Natural killer cell (primary cell): ENCODE data around the gene NOS1. TPM values are rescaled to one million over a fixed set of nuclear protein-coding genes. Genes with fewer than 3 reads are reported as not detected.
A peak's percentile ranks its signal among the peaks of the same experiment; 100 is the strongest.
"Not testable (repeated sequence)": the region's sequence is repeated elsewhere in the genome, so short reads cannot be mapped to it uniquely, and the experiment has no call there.

Experiments
- ATAC-seq, 3 donors: fragments of 150-1000 bp in 2 of 3; fragments of 200-7000 bp in 1 of 3; cut with Tn5 transposase; 1 replicate in 1 of 3; 2 replicates in 2 of 3; pipeline ENCODE4 v1.10.0; 2021; ENCODE audit warnings: mild to moderate bottlenecking in 2 of 3, moderate library complexity in 2 of 3
- DNase-seq, 2 donors: peaks; one replicate each; pipeline versions ENCODE4 v3.0.0 to v3.0.0-alpha.2; 2013 to 2021; ENCODE audit warnings: mixed read lengths in 1 of 2
- H3K27ac ChIP-seq: one replicate; pipeline ENCODE4 v1.5.1; 2013; ENCODE audit warnings: mild to moderate bottlenecking, low read length
- H3K27me3 ChIP-seq: one replicate; pipeline ENCODE4 v1.6.1; 2013; ENCODE audit warnings: low read length; ENCODE audit not compliant: control insufficient read depth, insufficient read depth
- H3K36me3 ChIP-seq: one replicate; pipeline ENCODE4 v1.6.1; 2013; ENCODE audit warnings: low read length; ENCODE audit not compliant: control insufficient read depth, insufficient read depth
- H3K4me1 ChIP-seq: one replicate; pipeline ENCODE4 v1.6.1; 2013; ENCODE audit warnings: low read length; ENCODE audit not compliant: control insufficient read depth, insufficient read depth
- H3K4me3 ChIP-seq: one replicate; pipeline ENCODE4 v1.5.1; 2013; ENCODE audit warnings: low read length
- H3K9me3 ChIP-seq: one replicate; pipeline ENCODE4 v1.6.1; 2013; ENCODE audit warnings: low read length; ENCODE audit not compliant: control insufficient read depth, insufficient read depth
- H3K27ac Mint-ChIP-seq, 2 donors: one replicate each; pipeline ENCODE4 v1.8.0; 2022; ENCODE audit warnings: mild to moderate bottlenecking in 2 of 2, mixed read lengths in 2 of 2, moderate library complexity in 1 of 2
- H3K27me3 Mint-ChIP-seq, 2 donors: one replicate each; pipeline ENCODE4 v1.8.0; 2022; ENCODE audit warnings: low read depth in 2 of 2, mixed read lengths in 2 of 2
- H3K36me3 Mint-ChIP-seq: one replicate; pipeline ENCODE4 v1.8.0; 2022; ENCODE audit warnings: mixed read lengths
- H3K4me1 Mint-ChIP-seq, 2 donors: one replicate each; pipeline ENCODE4 v1.8.0; 2022; ENCODE audit warnings: mixed read lengths in 2 of 2
- H3K4me3 Mint-ChIP-seq: one replicate; pipeline ENCODE4 v1.8.0; 2022; ENCODE audit warnings: mild to moderate bottlenecking, moderate library complexity, mixed read lengths
- H3K9me3 Mint-ChIP-seq, 2 donors: one replicate each; pipeline ENCODE4 v1.8.0; 2022; ENCODE audit warnings: mixed read lengths in 2 of 2
- CTCF ChIP-seq: fragments of 200-600 bp; IDR thresholded peaks from one replicate; pipeline ENCODE4 v1.8.0; 2022; ENCODE audit warnings: antibody characterized with exemption
- WGBS: methylation state at CpG from one replicate; pipeline ENCODE4 v1.1.7; 2013; ENCODE audit warnings: missing lambda C conversion rate; ENCODE audit not compliant: insufficient coverage; 5-methylcytosine and 5-hydroxymethylcytosine counted together
- intact Hi-C: fragments of 100-400 bp; cut with micrococcal nuclease; formaldehyde crosslinking; loops from one replicate; pipeline ENCODE4 v1.14.2; 2022
- total RNA-seq, 4 donors: library from RNA; stranded (reverse); fragments of 120-200 nt in 1 of 4; gene quantifications; one replicate each; pipeline versions ENCODE4 v1.2.3 to v1.2.4, GENCODE V29; 2013 to 2022

NOS1 gene
- total RNA-seq, 3 donors from 2014 or later (not counting 1 experiment from before 2014, with no cell fraction given), result not detected

GRCh38 chr12:117202033-117202432 is 159.4 kb downstream of the NOS1 start:
- Histone ChIP-seq H3K9me3 (no peaks in the 10 kb centered on the region), H3K4me3 (no peak overlapping the region), H3K27ac (no peak overlapping the region), H3K27me3 (no peaks in the 10 kb centered on the region), H3K36me3 (no peaks in the 10 kb centered on the region), H3K4me1 (no peaks in the 10 kb centered on the region)
- TF ChIP-seq CTCF, result no peak
- no peak for DNase-seq
- H3K36me3 Mint-ChIP-seq, result no peaks in the 10 kb centered on the region
- WGBS, result 89% methylated on average over 9 of the region's 9 CpGs
- no peaks in the 10 kb centered on the region for H3K9me3 Mint-ChIP-seq
- peaks cover 21 to 28% of the 10 kb centered on the region in 2 donors for H3K27me3 Mint-ChIP-seq
- H3K4me3 Mint-ChIP-seq, result no peak overlapping the region
- no peak overlapping the region for H3K27ac Mint-ChIP-seq
- no peaks in the 10 kb centered on the region for H3K4me1 Mint-ChIP-seq
- intact Hi-C loops, result no loop called here
- no peak for ATAC-seq

DNA sequence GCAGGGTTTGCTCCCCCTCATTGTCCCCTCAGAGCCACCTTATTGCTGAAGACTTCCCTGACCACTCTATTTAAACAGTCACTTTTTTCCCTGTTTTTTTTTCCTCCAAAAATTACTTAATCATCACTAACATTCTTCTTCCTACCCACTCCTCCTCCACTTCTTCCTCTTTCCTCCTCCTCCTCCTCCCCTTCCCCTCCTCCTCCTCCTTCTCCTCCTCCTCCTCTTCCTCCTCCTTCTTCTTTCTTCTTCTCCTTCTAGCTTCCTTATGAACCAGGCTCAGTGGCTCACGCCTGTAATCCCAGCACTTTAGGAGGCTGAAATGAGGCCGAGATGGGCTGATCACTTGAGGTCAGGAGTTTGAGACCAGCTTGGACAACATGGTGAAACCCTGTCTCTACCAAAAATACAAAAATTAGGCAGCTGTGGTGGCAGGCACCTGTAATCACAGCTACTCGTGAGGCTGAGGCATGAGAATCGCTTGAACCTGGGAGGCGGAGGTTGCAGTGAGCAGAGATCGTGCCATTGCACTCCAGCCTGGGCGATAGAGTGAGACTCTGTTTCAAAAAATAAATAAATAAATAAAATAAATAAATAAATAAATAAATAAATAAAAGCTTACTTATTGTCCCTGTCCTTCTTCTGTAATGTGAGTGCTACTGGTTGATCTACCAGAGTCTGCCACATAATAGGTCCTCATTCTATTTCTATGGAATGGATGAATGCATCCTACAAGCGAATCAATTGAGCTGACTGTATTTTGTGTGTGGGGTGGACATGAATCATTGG is 161.3 kb downstream of the NOS1 start:
- H3K27me3 ChIP-seq, H3K4me3 Mint-ChIP-seq, DNase-seq, H3K4me3 ChIP-seq, ATAC-seq, H3K4me1 Mint-ChIP-seq, H3K9me3 ChIP-seq, H3K27ac Mint-ChIP-seq, H3K36me3 Mint-ChIP-seq, H3K27ac ChIP-seq, H3K36me3 ChIP-seq, H3K4me1 ChIP-seq, intact Hi-C loops, H3K9me3 Mint-ChIP-seq: not testable (repeated sequence)
- 83% methylated on average over 4 of the region's 8 CpGs for WGBS
- peaks cover 23 to 32% of the 10 kb centered on the region in 2 donors for H3K27me3 Mint-ChIP-seq

DNA sequence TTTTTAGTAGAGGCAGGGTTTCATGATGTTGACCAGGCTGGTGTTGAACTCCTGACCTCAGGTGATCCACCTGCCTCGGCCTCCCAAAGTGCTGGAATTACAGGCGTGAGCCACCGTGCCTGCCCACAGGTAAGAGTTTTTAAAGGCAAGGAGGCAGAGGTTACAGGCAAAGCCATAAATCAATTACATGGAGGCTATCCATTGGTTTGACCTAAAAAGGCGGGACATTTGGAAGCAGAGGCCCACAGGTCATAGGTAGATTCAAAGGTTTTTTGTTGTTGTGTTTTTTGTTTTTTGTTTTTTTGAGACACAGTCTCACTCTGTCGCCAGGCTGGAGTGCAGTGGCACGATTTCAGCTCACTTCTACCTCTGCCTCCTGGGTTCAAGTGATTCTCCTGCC is 165.1 kb downstream of the NOS1 start:
- H3K4me3 Mint-ChIP-seq, H3K27me3 ChIP-seq, H3K4me1 ChIP-seq, H3K9me3 ChIP-seq, DNase-seq, H3K9me3 Mint-ChIP-seq, H3K4me3 ChIP-seq, H3K4me1 Mint-ChIP-seq, H3K27ac Mint-ChIP-seq, H3K36me3 Mint-ChIP-seq, ATAC-seq, intact Hi-C loops, H3K36me3 ChIP-seq, H3K27ac ChIP-seq: not testable (repeated sequence)
- 92% methylated on average over 6 of the region's 6 CpGs for WGBS
- H3K27me3 Mint-ChIP-seq, result peaks cover 19 to 34% of the 10 kb centered on the region in 2 donors

DNA sequence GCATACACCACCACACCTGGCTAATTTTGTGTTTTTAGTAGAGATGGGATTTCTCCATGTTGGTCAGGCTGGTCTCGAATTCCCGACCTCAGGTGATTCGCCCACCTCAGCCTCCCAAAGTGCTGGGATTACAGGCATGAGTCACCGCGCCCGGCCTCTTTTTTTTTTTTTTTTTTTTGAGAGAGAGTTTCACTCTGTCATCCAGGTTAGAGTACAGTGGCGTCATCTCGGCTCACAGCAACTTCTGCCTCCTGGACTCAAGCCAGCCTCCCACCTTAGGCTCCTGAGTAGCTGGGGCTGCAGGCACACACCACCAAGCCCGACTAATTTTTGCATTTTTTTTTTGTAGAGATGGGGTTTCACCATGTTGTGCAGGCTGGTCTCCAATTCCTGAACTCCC is 166.4 kb downstream of the NOS1 start:
- ATAC-seq, H3K27ac ChIP-seq, H3K27me3 ChIP-seq, H3K4me1 ChIP-seq, H3K4me3 Mint-ChIP-seq, intact Hi-C loops, DNase-seq, H3K4me1 Mint-ChIP-seq, H3K36me3 ChIP-seq, H3K4me3 ChIP-seq, H3K27ac Mint-ChIP-seq, H3K9me3 Mint-ChIP-seq, H3K9me3 ChIP-seq, H3K36me3 Mint-ChIP-seq: not testable (repeated sequence)
- peaks cover 18 to 27% of the 10 kb centered on the region in 2 donors for H3K27me3 Mint-ChIP-seq
- 85% methylated on average over 3 of the region's 9 CpGs for WGBS

DNA sequence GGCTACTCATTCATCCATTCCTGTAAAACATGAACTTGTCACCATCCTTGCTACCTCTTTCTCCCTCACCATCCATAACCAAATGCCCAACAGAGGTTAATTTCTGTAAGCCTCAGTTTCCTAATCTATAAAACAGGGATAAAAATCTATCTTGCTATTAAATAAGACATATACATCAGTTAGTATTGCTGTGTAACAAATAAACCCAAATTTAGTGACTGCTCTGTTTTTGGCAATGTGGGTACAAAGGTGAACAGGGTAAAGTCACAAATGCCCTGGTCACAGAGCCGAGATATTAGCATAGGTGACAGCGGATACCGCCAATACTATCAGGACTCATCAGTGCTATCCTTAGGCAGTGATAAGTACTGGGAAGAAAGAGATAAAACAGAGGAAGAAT is 167.5 kb downstream of the NOS1 start:
- H3K27me3 ChIP-seq, result no peaks in the 10 kb centered on the region
- Mint-ChIP-seq H3K9me3 (no peaks in the 10 kb centered on the region), H3K4me3 (peak overlapping the region; percentile 1), H3K4me1 (peaks cover 7 to 8% of the 10 kb centered on the region in 2 donors), H3K27ac (no peak overlapping the region), H3K27me3 (peaks cover 18 to 27% of the 10 kb centered on the region in 2 donors), H3K36me3 (no peaks in the 10 kb centered on the region)
- no peak for TF ChIP-seq CTCF
- peaks cover 16% of the 10 kb centered on the region for H3K4me1 ChIP-seq
- H3K27ac ChIP-seq, result no peak overlapping the region
- 97% methylated on average over 3 of the region's 3 CpGs for WGBS
- H3K9me3 ChIP-seq, result no peaks in the 10 kb centered on the region
- H3K36me3 ChIP-seq, result no peaks in the 10 kb centered on the region
- intact Hi-C loops, result no loop called here
- no peak for ATAC-seq
- no peak for DNase-seq
- no peak overlapping the region for H3K4me3 ChIP-seq

DNA sequence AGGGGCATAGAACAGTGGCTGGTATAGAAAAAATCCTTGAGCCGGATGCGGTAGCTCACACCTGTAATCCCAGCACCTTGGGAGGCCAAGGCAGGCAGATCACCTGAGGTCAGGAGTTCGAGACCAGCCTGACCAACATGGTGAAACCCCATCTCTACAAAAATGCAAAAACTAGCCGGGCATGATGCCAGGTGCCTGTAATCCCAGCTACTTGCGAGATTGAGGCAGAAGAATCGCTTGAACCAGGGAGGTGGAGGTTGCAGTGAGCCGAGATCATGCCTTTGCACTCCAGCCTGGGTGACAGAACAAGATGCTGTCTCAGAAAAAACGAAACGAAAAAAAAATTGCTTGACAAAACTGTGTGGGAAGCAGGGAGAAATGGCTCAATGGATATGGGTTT is 168.8 kb downstream of the NOS1 start:
- Mint-ChIP-seq H3K27me3 (peaks cover 14 to 22% of the 10 kb centered on the region in 2 donors), H3K4me1 (peaks cover 15 to 17% of the 10 kb centered on the region in 2 donors)
- H3K9me3 Mint-ChIP-seq, H3K27ac ChIP-seq, H3K36me3 ChIP-seq, intact Hi-C loops, H3K36me3 Mint-ChIP-seq, ATAC-seq, H3K4me3 ChIP-seq, H3K9me3 ChIP-seq, H3K4me3 Mint-ChIP-seq, H3K27me3 ChIP-seq, H3K27ac Mint-ChIP-seq, DNase-seq: not testable (repeated sequence)
- 89% methylated on average over 9 of the region's 9 CpGs for WGBS
- peaks cover 18% of the 10 kb centered on the region for H3K4me1 ChIP-seq
